ENCODE measurements around the gene GIMAP5. TPM values are rescaled to one million over a fixed set of nuclear protein-coding genes. Genes with fewer than 3 reads are reported as not detected.

Gene GIMAP5
- not detected in 2 replicates for total RNA-seq (2016; rRNA removed; fragmentation: Illumina TruSeq; extraction: Trizol)
- not detected in 2 replicates for total RNA-seq (2016; cell fraction: cytosol; rRNA removed; fragmentation: Illumina TruSeq; extraction: Trizol; ENCODE audit: low read depth)
- not detected in 2 replicates for total RNA-seq (2016; cell fraction: insoluble cytoplasmic fraction; rRNA removed; fragmentation: Illumina TruSeq; extraction: Trizol)
- not detected in 2 replicates for total RNA-seq (2016; cell fraction: membrane; rRNA removed; fragmentation: Illumina TruSeq; extraction: Trizol)
- total RNA-seq (2016; cell fraction: nucleus; rRNA removed; fragmentation: Illumina TruSeq; extraction: Trizol): not detected in 2 replicates
- polyA plus RNA-seq (2011; rRNA removed): not detected in 2 replicates
- not detected in 2 replicates for polyA plus RNA-seq (2011; cell fraction: cytosol; rRNA removed)
- not detected in 2 replicates for polyA plus RNA-seq (2011; cell fraction: nucleus; rRNA removed)
- polyA plus RNA-seq (2012): not detected in 2 replicates
- not detected in 2 replicates for polyA plus RNA-seq (2016; cell fraction: cytosol; fragmentation: Illumina TruSeq; extraction: Trizol; ENCODE audit: low read depth)
- not detected in 2 replicates for polyA plus RNA-seq (2016; cell fraction: insoluble cytoplasmic fraction; fragmentation: Illumina TruSeq; extraction: Trizol; ENCODE audit: low read depth)
- not detected in 2 replicates for polyA plus RNA-seq (2016; cell fraction: membrane; fragmentation: Illumina TruSeq; extraction: Trizol; ENCODE audit: low read depth)
- polyA plus RNA-seq (2016; cell fraction: nucleus; fragmentation: Illumina TruSeq; extraction: Trizol; ENCODE audit: insufficient read depth, low read depth): not detected in 2 replicates
- polyA minus RNA-seq (2011; rRNA and poly(A)+ RNA removed; ENCODE audit: low replicate concordance): not detected in 2 replicates
- polyA minus RNA-seq (2011; cell fraction: cytosol; rRNA and poly(A)+ RNA removed): not detected in 2 replicates
- polyA minus RNA-seq (2011; cell fraction: nucleus; rRNA and poly(A)+ RNA removed): not detected in 2 replicates
- not detected for Bru-seq, nascent RNA
- BruChase-seq, experiment 1, labeled RNA remaining after a 6-hour chase: not detected
- not detected for BruChase-seq, experiment 2, labeled RNA remaining after a 2-hour chase
- long read RNA-seq, experiment 1: 0 reads
- long read RNA-seq, experiment 2: 0 reads

GRCh38 chr7:150737265-150738055 lies at the start of gene GIMAP5:
TSS of gene GIMAP5 (plus strand) at chr7:150737418. CDS start at chr7:150740885, 3,467 bp downstream.
- peaks cover 1 to 10% of the 10 kb centered on the region in 2 experiments; a peak in 2 of 5 replicates for H3K27me3 ChIP-seq (ENCODE audit: control insufficient read depth in 1 of 2, insufficient read depth in 2 of 2, low read length in 2 of 2)
- H2AFZ ChIP-seq (ENCODE audit: low read length): no peak within 1 kb of the TSS
- CTCF ChIA-PET (ENCODE audit: low intra/inter-chr PET ratio, low total read pairs): no interaction called here
- TF ChIP-seq DNMT1 (CRISPR knock-in tag; IDR thresholded peaks at IDR 0.05) (no peak), RARG (CRISPR knock-in tag; IDR thresholded peaks at IDR 0.05; ENCODE audit: low read depth) (no peak), MLX (CRISPR knock-in tag; IDR thresholded peaks at IDR 0.05) (no peak), ZNF543 (CRISPR knock-in tag; IDR thresholded peaks at IDR 0.05) (no peak), RBM22 (optimal IDR thresholded peaks at IDR 0.05; ENCODE audit: low read length) (no peak), YY1 (IDR thresholded peaks at IDR 0.05; ENCODE audit: insufficient read depth, insufficient replicate concordance, low read depth, low read length) (no peak), CBX5 (CRISPR knock-in tag; IDR thresholded peaks at IDR 0.05; ENCODE audit: borderline replicate concordance) (no peak), ZNF607 (CRISPR knock-in tag; IDR thresholded peaks at IDR 0.05; ENCODE audit: borderline replicate concordance) (no peak), DMAP1 (CRISPR knock-in tag; IDR thresholded peaks at IDR 0.05) (no peak), HIVEP1 (CRISPR knock-in tag; IDR thresholded peaks at IDR 0.05) (no peak), NBN (conservative IDR thresholded peaks at IDR 0.05) (no peak)
- TF ChIP-seq, protein P1, sequence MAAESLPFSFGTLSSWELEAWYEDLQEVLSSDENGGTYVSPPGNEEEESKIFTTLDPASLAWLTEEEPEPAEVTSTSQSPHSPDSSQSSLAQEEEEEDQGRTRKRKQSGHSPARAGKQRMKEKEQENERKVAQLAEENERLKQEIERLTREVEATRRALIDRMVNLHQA (CRISPR knock-in tag; IDR thresholded peaks at IDR 0.05): no peak
- TF ChIP-seq, protein P2, sequence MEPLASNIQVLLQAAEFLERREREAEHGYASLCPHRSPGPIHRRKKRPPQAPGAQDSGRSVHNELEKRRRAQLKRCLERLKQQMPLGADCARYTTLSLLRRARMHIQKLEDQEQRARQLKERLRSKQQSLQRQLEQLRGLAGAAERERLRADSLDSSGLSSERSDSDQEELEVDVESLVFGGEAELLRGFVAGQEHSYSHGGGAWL (CRISPR knock-in tag; IDR thresholded peaks at IDR 0.05): no peak
- TF ChIP-seq, protein P3, sequence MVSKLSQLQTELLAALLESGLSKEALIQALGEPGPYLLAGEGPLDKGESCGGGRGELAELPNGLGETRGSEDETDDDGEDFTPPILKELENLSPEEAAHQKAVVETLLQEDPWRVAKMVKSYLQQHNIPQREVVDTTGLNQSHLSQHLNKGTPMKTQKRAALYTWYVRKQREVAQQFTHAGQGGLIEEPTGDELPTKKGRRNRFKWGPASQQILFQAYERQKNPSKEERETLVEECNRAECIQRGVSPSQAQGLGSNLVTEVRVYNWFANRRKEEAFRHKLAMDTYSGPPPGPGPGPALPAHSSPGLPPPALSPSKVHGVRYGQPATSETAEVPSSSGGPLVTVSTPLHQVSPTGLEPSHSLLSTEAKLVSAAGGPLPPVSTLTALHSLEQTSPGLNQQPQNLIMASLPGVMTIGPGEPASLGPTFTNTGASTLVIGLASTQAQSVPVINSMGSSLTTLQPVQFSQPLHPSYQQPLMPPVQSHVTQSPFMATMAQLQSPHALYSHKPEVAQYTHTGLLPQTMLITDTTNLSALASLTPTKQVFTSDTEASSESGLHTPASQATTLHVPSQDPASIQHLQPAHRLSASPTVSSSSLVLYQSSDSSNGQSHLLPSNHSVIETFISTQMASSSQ (IDR thresholded peaks at IDR 0.05; ENCODE audit: low read depth): no peak
- TF ChIP-seq, protein P3 (CRISPR knock-in tag; IDR thresholded peaks at IDR 0.05; ENCODE audit: borderline replicate concordance): no peak
- no peaks in the 10 kb centered on the region for H3K9me3 ChIP-seq (ENCODE audit: low read length)
- no TSS peak for BruUV-seq (replicated peaks)
- no peak within 1 kb of the TSS for H3K4me3 ChIP-seq (replicated peaks in 1 of 3; ENCODE audit: insufficient read depth in 1 of 3, low read depth in 2 of 3, low read length in 3 of 3)
- FAIRE-seq: no peak
- in situ Hi-C loops (cut with HindIII; ENCODE audit: extremely low pct_ligation_motif_present, low pct_unique_long_range_greater_than_20kb) (no loop called here), intact Hi-C loops (cut with micrococcal nuclease; ENCODE audit: unreplicated experiment) (no loop called here)
- POLR2A ChIA-PET: no interaction called here
- ATAC-seq: no peak
- H3K36me3 ChIP-seq (replicated peaks in 1 of 2; ENCODE audit: control insufficient read depth in 1 of 2, insufficient read depth in 2 of 2, low read length in 2 of 2): no peaks in the 10 kb centered on the region
- no peaks in the 10 kb centered on the region for H4K20me1 ChIP-seq (ENCODE audit: insufficient read depth, low read length)
- no peaks in the 10 kb centered on the region for H3K4me1 ChIP-seq (ENCODE audit: insufficient read depth, low read length)
- H3K27ac ChIP-seq (ENCODE audit: extremely low read length, insufficient read depth, low read length): no peak within 1 kb of the TSS
- no peak within 1 kb of the TSS for H3K9ac ChIP-seq (ENCODE audit: insufficient read depth, low read depth, low read length)
- H3K4me2 ChIP-seq (ENCODE audit: low read depth, low read length): no peak within 1 kb of the TSS
- 19% methylated on average over 9 of the region's 14 CpGs for WGBS (ENCODE audit: low lambda C conversion rate)
- H3K79me2 ChIP-seq (ENCODE audit: insufficient read depth, low read length): no peaks in the 10 kb centered on the region
- DNase-seq (ENCODE audit: low spot score): no peak
